GM13976 (cell line): ENCODE data around the gene GSTK1.
"Not testable (repeated sequence)": the region's sequence is repeated elsewhere in the genome, so short reads cannot be mapped to it uniquely, and the experiment has no call there.

ENCODE experiments used
- DNase-seq: peaks from one replicate; pipeline ENCODE4 v3.0.0; 2012; ENCODE audit warnings: low spot score
- CTCF ChIP-seq: IDR thresholded peaks from 2 replicates; pipeline ENCODE4 v1.5.1; 2012; ENCODE audit warnings: borderline replicate concordance, mild to moderate bottlenecking; ENCODE audit not compliant: insufficient read depth; ENCODE audit errors: extremely low read depth, missing control alignments, control extremely low read depth
- in situ Hi-C: fragments of 300-500 bp; cut with MboI; formaldehyde crosslinking; loops from one replicate; pipeline ENCODE4 v1.12.0; 2022; ENCODE audit warnings: low sequenced_read_pairs, mixed read lengths, inconsistent platforms; ENCODE audit not compliant: unreplicated experiment

GSTK1 gene

DNA sequence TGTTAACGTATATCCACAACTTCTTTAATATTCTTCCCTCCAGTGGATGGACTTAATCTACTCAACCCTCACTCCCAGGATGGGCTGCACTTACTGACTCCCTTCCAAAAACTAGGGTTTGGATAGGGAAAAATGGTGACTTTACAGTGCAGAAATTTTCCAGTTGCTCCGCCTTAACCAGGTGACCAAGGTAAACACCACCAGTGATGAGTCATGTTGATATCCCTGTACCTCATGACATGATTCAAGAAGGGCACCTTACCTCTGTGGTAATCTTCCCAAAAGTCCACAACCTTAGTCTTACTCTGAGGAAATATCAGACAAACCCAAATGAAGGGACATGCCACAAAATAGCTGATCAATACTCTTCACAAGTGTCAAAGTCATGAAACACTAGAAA is 3.5 kb upstream of the GSTK1 start:
- TF ChIP-seq CTCF: no peak
- DNase-seq: no peak
- in situ Hi-C loops: loop anchor here (25.0 kb wide), 1 partner anchor 578 kb away; no protein-coding TSS in a partner anchor

DNA sequence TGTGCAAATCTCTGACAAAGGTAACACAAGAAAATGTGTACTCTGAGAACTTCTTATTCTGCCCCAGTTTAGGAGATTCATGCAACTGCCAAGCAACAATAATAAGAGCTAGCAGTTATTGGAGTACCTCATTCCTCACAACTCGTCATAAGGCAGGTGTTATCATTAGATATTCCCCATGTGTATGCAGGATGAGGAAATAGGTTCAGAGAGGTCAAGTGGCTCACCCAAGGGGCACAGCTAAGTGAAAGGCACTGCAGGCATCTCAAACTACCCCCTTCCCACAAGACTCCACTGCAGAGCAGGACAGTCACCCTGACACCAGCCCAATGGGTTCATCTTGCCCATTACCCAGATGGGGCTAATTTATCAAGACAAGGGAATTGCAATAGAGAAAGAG is 1.3 kb upstream of the GSTK1 start:
- in situ Hi-C loops: loop anchor here (25.0 kb wide), 1 partner anchor 575 kb away; no protein-coding TSS in a partner anchor
- no peak for TF ChIP-seq CTCF
- no peak for DNase-seq

DNA sequence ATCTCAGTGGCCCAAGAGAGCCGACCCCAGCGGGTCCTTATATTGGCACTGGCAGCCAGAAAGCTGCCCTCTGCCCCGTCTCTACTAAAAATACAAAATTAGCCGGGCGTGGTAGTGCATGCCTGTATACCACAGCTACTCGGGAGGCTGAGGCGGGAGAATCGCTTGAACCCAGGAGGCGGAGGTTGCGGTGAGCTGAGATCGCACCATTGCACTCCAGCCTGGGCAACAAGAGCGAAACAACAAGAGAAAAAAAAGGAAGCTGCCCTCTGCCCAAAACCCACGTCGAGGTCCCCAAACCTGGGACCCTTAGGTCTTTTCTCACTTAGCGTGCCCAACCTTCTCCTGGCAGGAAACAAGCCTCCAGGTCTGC is 941 bp downstream of the GSTK1 start:
- in situ Hi-C loops: loop anchor here (25.0 kb wide), 1 partner anchor 573 kb away; no protein-coding TSS in a partner anchor
- not testable (repeated sequence) for DNase-seq

DNA sequence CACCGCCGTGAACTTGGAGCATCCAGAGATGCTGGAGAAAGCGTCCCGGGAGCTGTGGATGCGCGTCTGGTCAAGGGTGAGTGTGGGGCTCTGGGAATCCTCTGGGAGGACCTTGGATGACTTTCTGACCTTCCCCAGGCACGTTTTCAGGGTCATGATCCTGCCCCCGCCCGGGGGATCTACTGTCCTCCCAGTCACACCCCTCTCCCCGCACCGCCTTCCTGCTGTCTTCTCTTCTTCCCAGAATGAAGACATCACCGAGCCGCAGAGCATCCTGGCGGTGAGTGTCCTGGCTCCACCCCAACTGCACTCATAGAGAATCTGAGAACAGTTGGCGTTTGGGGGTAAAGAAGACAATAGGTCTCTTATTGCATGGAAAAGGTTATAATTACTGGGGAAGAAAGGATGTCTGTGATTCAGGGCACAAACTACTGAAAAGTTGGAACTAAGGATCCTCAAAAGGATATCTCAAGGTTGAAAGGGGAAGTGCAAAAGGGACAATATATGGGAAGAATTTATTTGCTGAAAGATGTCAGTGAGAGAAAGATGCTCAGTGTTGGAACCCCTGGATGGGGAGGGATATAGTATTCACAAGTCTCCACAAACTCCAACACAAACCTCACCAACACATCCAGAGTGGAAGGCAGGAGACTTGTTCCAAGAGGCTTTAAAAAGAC is 1.9 kb downstream of the GSTK1 start:
- in situ Hi-C loops: loop anchor here (25.0 kb wide), 1 partner anchor 572 kb away; no protein-coding TSS in a partner anchor
- no peak for TF ChIP-seq CTCF

DNA sequence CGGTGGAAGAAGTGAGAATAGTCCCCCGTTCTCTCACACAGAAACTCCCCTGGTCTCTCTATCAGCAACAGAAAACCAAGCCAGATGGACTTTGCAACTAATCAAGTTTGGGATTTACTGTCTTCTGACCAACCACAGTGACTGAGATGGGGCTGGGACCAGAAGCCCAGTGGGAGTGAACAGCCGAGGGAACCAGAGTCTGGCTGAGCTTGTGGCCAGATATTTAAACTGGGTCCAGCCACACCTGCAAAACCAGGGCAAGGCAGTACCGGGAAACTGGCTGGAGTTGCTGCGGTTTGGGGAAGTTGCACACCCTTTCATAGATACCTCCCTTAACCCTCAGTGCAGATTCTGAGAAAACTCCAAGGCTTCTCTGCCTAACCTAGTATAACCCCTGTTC is 6.0 kb downstream of the GSTK1 start:
- in situ Hi-C loops: loop anchor here (25.0 kb wide), 1 partner anchor 568 kb away; no protein-coding TSS in a partner anchor
- TF ChIP-seq CTCF: no peak
- no peak for DNase-seq

More for the DNA sequence above, 1.9 kb downstream of the GSTK1 start:
- no peak for DNase-seq

- TF ChIP-seq CTCF: no peak
- in situ Hi-C loops: loop anchor here (25.0 kb wide), 1 partner anchor 566 kb away; no protein-coding TSS in a partner anchor
- DNase-seq: no peak
Observed at GRCh38 chr7:143271240-143271639, 8.0 kb downstream of the GSTK1 start.

DNA sequence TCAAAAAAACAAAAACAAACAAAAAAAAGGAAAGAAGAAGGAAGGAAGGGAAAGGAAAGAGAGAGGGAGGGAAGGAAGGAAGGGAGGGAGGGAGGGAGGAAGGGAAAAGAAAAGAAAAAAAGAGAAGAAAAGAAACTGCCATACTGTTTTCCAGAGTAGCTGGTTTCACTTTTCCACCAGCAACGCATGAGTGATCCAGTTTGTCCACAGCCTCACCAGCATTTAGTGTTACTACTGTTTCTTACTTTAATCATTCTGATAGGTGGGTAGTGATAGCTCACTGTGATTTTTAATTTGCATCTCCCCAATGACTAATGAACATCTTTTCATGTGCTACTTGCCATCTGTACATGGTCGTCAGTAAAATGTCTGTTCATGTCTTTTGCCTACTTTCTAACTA is 9.6 kb downstream of the GSTK1 start:
- in situ Hi-C loops: loop anchor here (25.0 kb wide), 1 partner anchor 564 kb away; no protein-coding TSS in a partner anchor
- no peak for TF ChIP-seq CTCF
- no peak for DNase-seq
